IPS-18a (cell line): ENCODE data around the gene AADACL4.
"Not testable (repeated sequence)": the region's sequence is repeated elsewhere in the genome, so short reads cannot be mapped to it uniquely, and the experiment has no call there.

Experiments used
- H3K27ac ChIP-seq: one replicate; pipeline ENCODE4 v1.5.1; 2013; ENCODE audit warnings: low read length
- H3K27me3 ChIP-seq: one replicate; pipeline ENCODE4 v1.6.1; 2013; ENCODE audit warnings: mild to moderate bottlenecking, low read length; ENCODE audit not compliant: control insufficient read depth, insufficient read depth
- H3K36me3 ChIP-seq: one replicate; pipeline ENCODE4 v1.6.1; 2013; ENCODE audit warnings: low read depth, low read length; ENCODE audit not compliant: control insufficient read depth
- H3K4me1 ChIP-seq: one replicate; pipeline ENCODE4 v1.6.1; 2013; ENCODE audit warnings: low read depth, low read length; ENCODE audit not compliant: control insufficient read depth
- H3K4me3 ChIP-seq: one replicate; pipeline ENCODE4 v1.5.1; 2013; ENCODE audit warnings: low read length
- H3K9ac ChIP-seq: one replicate; pipeline ENCODE4 v1.6.1; 2013; ENCODE audit warnings: mild to moderate bottlenecking, low read length, moderate library complexity
- H3K9me3 ChIP-seq: one replicate; pipeline ENCODE4 v1.6.1; 2013; ENCODE audit warnings: low read depth, low read length; ENCODE audit not compliant: control insufficient read depth

AADACL4 gene

DNA sequence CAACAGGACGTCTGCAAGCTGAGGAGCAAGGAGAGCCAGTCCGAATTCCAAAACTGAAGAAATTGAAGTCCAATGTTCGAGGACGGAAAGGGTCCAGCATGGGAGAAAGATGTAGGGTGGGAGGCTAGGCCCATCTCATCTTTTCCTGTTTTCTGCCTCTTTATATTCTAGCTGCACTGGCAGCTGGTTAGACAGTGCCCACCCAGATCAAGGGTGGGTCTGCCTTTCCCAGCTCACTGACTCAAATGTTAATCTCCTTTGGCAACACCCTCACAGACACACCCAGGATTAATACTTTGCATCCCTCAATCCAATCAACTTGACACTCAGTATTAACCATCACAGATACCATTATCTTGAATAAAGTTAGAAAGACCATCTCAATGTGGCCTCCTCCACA is 32.2 kb downstream of the AADACL4 start:
- not testable (repeated sequence) for H3K27ac ChIP-seq, H3K27me3 ChIP-seq, H3K4me1 ChIP-seq, H3K9me3 ChIP-seq, H3K4me3 ChIP-seq, H3K36me3 ChIP-seq, H3K9ac ChIP-seq

GRCh38 chr1:12677565-12677964 is 33.7 kb downstream of the AADACL4 start:
- no peaks in the 10 kb centered on the region for H3K4me1 ChIP-seq
- H3K27me3 ChIP-seq = no peaks in the 10 kb centered on the region
- H3K36me3 ChIP-seq = no peaks in the 10 kb centered on the region
- H3K9me3 ChIP-seq = no peaks in the 10 kb centered on the region
- no peak overlapping the region for H3K27ac ChIP-seq
- no peak overlapping the region for H3K9ac ChIP-seq
- no peak overlapping the region for H3K4me3 ChIP-seq

DNA sequence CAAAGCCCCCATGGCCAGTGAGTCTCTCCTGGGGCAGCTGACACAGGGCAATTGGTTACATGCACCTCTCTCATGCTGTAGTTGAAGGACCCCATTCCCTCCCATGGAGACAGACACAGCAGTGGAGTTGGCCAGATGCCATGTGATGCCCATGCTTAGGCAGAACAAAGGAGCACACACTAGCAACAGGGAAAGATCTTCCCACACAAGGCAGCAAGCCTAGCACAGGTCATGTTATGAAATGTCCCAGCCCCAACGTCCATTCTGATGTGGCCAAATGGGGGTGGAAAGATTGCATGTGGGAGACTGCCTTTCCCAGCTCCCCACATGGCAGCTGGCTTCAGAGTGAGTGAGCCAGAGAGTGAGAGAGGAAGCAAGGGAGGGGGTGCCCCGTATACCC is 34.5 kb downstream of the AADACL4 start:
- H3K36me3 ChIP-seq = no peaks in the 10 kb centered on the region
- H3K27me3 ChIP-seq = no peaks in the 10 kb centered on the region
- no peak overlapping the region for H3K27ac ChIP-seq
- no peaks in the 10 kb centered on the region for H3K9me3 ChIP-seq
- no peak overlapping the region for H3K9ac ChIP-seq
- no peaks in the 10 kb centered on the region for H3K4me1 ChIP-seq
- H3K4me3 ChIP-seq = no peak overlapping the region

GRCh38 chr1:12678820-12679219 is 34.9 kb downstream of the AADACL4 start:
- no peak overlapping the region for H3K9ac ChIP-seq
- no peaks in the 10 kb centered on the region for H3K4me1 ChIP-seq
- no peaks in the 10 kb centered on the region for H3K9me3 ChIP-seq
- no peak overlapping the region for H3K4me3 ChIP-seq
- no peak overlapping the region for H3K27ac ChIP-seq
- no peaks in the 10 kb centered on the region for H3K27me3 ChIP-seq
- H3K36me3 ChIP-seq = no peaks in the 10 kb centered on the region

- no peaks in the 10 kb centered on the region for H3K4me1 ChIP-seq
Measured at GRCh38 chr1:12690156-12690555, 46.3 kb downstream of the AADACL4 start.

GRCh38 chr1:12692967-12693782 is 49.3 kb downstream of the AADACL4 start:
- Histone ChIP-seq H3K27me3 (no peaks in the 10 kb centered on the region), H3K4me3 (no peak overlapping the region), H3K36me3 (no peaks in the 10 kb centered on the region), H3K9me3 (no peaks in the 10 kb centered on the region), H3K9ac (no peak overlapping the region), H3K4me1 (no peaks in the 10 kb centered on the region), H3K27ac (no peak overlapping the region)

More at GRCh38 chr1:12690156-12690555, 46.3 kb downstream of the AADACL4 start:
- no peak overlapping the region for H3K4me3 ChIP-seq
- H3K9ac ChIP-seq = no peak overlapping the region
- H3K9me3 ChIP-seq = no peaks in the 10 kb centered on the region
- H3K27ac ChIP-seq = no peak overlapping the region
- H3K36me3 ChIP-seq = no peaks in the 10 kb centered on the region
- H3K27me3 ChIP-seq = no peaks in the 10 kb centered on the region

- no peaks in the 10 kb centered on the region for H3K9me3 ChIP-seq
- H3K4me1 ChIP-seq = no peaks in the 10 kb centered on the region
- H3K9ac ChIP-seq = no peak overlapping the region
- H3K36me3 ChIP-seq = no peaks in the 10 kb centered on the region
- no peaks in the 10 kb centered on the region for H3K27me3 ChIP-seq
- H3K4me3 ChIP-seq = no peak overlapping the region
- H3K27ac ChIP-seq = no peak overlapping the region
Measured at GRCh38 chr1:12696658-12697057, 52.8 kb downstream of the AADACL4 start.

DNA sequence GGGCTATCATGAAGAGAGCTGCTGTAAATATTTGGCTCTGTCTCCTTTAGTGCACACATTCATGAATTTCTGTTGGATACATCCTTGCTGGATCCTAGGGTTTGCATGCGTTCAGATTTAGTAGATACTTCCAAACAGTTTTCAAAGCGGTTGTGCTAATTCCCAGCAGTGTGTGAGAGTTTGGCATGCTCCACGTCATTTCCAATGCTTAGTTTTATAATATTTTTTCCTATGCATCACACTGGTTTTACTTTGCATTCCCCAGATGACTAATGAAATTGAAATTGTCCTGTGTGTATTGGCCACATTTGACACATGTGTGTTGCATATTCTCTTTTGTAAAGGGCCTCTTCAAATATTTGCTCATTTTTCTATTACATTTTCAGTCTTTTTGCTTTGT is 53.5 kb downstream of the AADACL4 start:
- Histone ChIP-seq H3K9me3 (no peaks in the 10 kb centered on the region), H3K4me1 (no peaks in the 10 kb centered on the region), H3K27me3 (no peaks in the 10 kb centered on the region), H3K27ac (no peak overlapping the region), H3K4me3 (no peak overlapping the region), H3K36me3 (no peaks in the 10 kb centered on the region), H3K9ac (no peak overlapping the region)

- no peaks in the 10 kb centered on the region for H3K4me1 ChIP-seq
- no peaks in the 10 kb centered on the region for H3K36me3 ChIP-seq
- no peak overlapping the region for H3K9ac ChIP-seq
- H3K27ac ChIP-seq = no peak overlapping the region
- peaks cover 6% of the 10 kb centered on the region for H3K9me3 ChIP-seq
- H3K27me3 ChIP-seq = no peaks in the 10 kb centered on the region
- H3K4me3 ChIP-seq = no peak overlapping the region
Measured at GRCh38 chr1:12703821-12704451, 60.1 kb downstream of the AADACL4 start.

DNA sequence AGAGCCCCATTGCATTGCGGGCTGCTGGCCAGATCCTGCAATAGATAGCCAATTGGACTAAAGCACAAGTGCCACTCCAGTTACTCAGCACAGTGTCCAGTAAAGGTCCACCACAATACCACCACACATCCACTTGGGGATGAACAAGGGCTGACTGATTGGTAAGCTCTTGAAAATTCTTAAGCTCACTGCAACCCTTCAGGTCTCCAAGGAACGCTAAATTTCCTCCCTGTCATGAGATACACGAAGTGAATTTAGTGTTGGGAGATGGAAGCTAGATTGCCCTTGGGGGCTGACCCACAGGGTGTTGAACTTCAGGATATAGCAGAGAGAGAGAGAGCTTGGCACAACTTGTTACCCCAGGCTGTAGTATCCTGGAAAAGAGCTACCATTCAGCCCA is 62.2 kb downstream of the AADACL4 start:
- no peak overlapping the region for H3K4me3 ChIP-seq
- no peaks in the 10 kb centered on the region for H3K36me3 ChIP-seq
- H3K27ac ChIP-seq = no peak overlapping the region
- no peak overlapping the region for H3K9ac ChIP-seq
- no peaks in the 10 kb centered on the region for H3K27me3 ChIP-seq
- no peaks in the 10 kb centered on the region for H3K4me1 ChIP-seq
- H3K9me3 ChIP-seq = peaks cover 6% of the 10 kb centered on the region

DNA sequence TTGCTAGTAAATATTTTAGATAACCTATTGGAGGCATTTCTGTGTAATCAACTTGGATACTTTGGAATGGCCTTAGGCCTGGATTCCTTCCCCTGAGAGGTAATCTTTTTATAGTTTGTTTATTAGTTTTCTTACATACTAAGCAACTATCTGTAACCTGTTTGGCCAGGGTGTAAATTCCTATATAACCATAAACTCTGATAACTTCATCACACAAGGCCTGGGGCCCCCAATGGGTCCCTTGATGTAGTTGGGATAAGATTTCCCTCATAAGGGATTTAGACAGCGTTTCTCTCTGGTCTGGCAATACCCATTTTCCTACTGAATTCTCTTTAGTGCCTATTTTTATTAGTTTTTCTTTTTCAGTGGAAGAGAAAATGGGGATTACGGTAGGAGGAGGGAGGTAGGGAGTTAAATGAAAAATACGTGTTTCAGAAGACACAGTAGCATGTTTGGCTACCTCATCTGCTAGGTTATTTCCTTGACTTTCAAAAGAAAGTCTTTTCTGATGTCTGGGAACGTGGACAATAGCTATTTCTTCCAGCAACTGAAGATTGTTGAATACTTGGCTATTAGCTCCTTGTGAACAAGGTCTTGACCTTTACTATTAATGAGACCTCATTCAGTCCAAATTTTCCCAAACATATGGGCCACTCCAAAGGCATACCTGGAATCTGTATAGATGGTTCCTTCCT is 64.7 kb downstream of the AADACL4 start:
- Histone ChIP-seq H3K9me3 (no peaks in the 10 kb centered on the region), H3K27me3 (no peaks in the 10 kb centered on the region), H3K27ac (no peak overlapping the region), H3K4me1 (peaks cover 13% of the 10 kb centered on the region), H3K36me3 (no peaks in the 10 kb centered on the region), H3K9ac (no peak overlapping the region), H3K4me3 (no peak overlapping the region)
